ENCODE measurements around the gene BOLA1.
"Not testable (repeated sequence)": the region's sequence is repeated elsewhere in the genome, so short reads cannot be mapped to it uniquely, and the experiment has no call there.

The BOLA1 gene

GRCh38 chr1:149931212-149931790, 31.9 kb downstream of the BOLA1 start:
- DNase-seq (ENCODE audit: low spot score), result no peak

- DNase-seq (ENCODE audit: low spot score), result no peak
These were observed 33.1 kb downstream of the BOLA1 start for GRCh38 chr1:149932474-149932873.

GRCh38 chr1:149933208-149933607, 33.8 kb downstream of the BOLA1 start:
- no peak for DNase-seq (ENCODE audit: low spot score)

- DNase-seq (ENCODE audit: low spot score), result no peak
These were observed 35.0 kb downstream of the BOLA1 start for GRCh38 chr1:149934356-149934755.

- DNase-seq (ENCODE audit: low spot score), result no peak
These were observed 37.0 kb downstream of the BOLA1 start, which contains the start of gene MTMR11 for GRCh38 chr1:149936170-149936991. Gene MTMR11 (minus strand): TSS chr1:149936879. CDS start chr1:149936647, 232 bp downstream.

GRCh38 chr1:149936992-149937705, 37.8 kb downstream of the BOLA1 start:
- no peak for DNase-seq (ENCODE audit: low spot score)

- DNase-seq (ENCODE audit: low spot score), result no peak
These were observed 38.4 kb downstream of the BOLA1 start for GRCh38 chr1:149937759-149938158.

DNA sequence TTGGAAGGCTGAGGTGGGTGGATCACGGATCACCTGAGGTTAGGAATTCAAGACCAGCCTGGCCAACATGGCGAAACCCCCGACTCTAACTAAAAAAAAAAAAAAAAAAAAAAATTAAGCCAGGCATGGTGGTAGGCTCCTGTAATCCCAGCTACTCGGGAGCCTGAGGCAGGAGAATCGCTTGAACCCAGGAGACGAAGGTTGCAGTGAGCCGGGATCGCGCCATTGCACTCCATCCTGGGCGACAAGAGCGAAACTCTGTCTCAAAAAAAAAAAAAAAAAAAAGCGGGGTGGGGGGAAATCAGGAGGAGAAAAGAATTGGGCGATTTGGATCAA, 39.3 kb downstream of the BOLA1 start:
- DNase-seq (ENCODE audit: low spot score), result not testable (repeated sequence)

GRCh38 chr1:149940427-149940826, 41.1 kb downstream of the BOLA1 start:
- no peak for DNase-seq (ENCODE audit: low spot score)

- no peak for DNase-seq (ENCODE audit: low spot score)
These were observed 42.8 kb downstream of the BOLA1 start for GRCh38 chr1:149942207-149942606.

DNA sequence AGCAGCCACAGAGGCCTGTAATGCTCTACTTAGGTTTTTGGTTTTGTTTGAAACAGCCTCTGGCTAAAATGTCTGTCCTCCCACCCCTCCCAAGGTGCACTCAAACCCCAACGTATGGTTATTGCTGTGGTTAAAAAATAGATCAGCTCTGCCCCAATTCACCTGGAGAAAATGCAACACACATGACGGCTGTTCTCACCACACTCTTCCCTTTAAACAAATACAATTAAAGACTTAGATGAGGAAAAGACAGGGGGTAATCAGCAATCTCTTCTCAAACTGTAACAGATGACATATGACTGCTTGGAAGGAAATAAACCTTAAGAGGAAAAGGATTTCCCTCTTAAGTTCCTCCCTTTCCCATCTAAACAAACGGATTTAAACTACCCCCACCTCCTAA, 43.5 kb downstream of the BOLA1 start:
- no peak for DNase-seq (ENCODE audit: low spot score)

DNA sequence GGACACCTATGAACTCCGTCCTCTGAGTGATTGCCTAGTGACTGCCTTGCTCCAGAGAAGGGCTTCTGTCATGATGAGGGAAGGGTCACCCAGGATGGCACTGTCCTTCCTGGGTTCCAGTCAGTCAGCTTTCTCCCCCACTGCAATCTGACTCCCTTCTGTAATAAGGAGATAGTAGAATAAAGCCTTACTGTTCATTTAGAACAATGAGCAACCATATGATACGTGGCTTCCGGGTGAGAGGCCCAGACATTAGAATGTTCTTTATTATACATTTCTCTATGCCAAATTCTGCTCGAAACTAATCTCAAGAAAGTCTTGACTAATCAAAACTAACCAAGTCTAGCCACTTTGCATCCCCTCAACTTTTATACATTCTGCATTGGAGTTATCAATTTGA, 45.8 kb downstream of the BOLA1 start:
- DNase-seq (ENCODE audit: low spot score), result no peak

DNA sequence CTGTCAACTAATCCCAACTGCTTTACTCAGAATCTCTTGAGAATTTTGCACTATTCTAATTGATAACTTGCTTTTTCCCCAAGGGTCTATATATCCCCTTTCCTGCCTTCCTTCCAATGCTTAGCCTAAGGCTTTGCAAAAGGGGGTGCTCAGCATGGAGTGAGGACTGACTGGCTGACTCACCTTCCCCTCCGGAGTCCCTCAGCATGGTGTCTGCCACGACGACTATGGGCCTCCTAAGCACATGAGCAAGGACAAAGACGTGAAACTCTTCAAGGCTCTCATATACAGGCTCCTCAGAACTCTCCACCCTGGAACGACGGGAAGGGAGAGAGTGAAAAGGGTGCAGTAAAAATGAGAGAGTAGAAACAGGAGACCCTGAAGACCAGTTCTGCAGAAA, 50.5 kb downstream of the BOLA1 start:
- no peak for DNase-seq (ENCODE audit: low spot score)

All from NAMALWA (cell line).